K562 (cell line): ENCODE measurements around the gene YES1. TPM values are rescaled to one million over a fixed set of nuclear protein-coding genes. Genes with fewer than 3 reads are reported as not detected.

Experiments used
- CXXC5 ChIP-seq: fragments of 250-450 bp; sonication (Bioruptor Pico); IDR thresholded peaks from 2 replicates; pipeline ENCODE4 v1.8.0; 2022; ENCODE audit warnings: inconsistent platforms, mild to moderate bottlenecking, moderate library complexity
- NFXL1 ChIP-seq: fragments of 450-650 bp; formaldehyde crosslinking; IDR thresholded peaks from 2 replicates; pipeline ENCODE4 v1.4.0; 2021; ENCODE audit warnings: mild to moderate bottlenecking
- SAFB ChIP-seq: fragments of 200-400 bp; formaldehyde crosslinking; IDR thresholded peaks from 2 replicates; pipeline ENCODE4 v1.6.1; 2017; ENCODE audit warnings: low read depth, low read length, borderline replicate concordance
- SP1 ChIP-seq: sonication (generic); formaldehyde crosslinking; IDR thresholded peaks from 2 replicates; pipeline ENCODE4 v1.8.1; 2022; ENCODE audit warnings: mild to moderate bottlenecking, missing genetic modification reagents
- TAF1 ChIP-seq: IDR thresholded peaks from 2 replicates; pipeline ENCODE4 v1.6.1; 2011; ENCODE audit warnings: mild to moderate bottlenecking, low read length, moderate library complexity; ENCODE audit not compliant: insufficient read depth, control insufficient read depth, severe bottlenecking; ENCODE audit errors: extremely low read depth
- TCF3 ChIP-seq: sonication (generic); formaldehyde crosslinking; IDR thresholded peaks from 2 replicates; pipeline ENCODE4 v1.4.0; 2020; ENCODE audit warnings: mild to moderate bottlenecking, missing genetic modification reagents
- TCF7 ChIP-seq: sonication (generic); IDR thresholded peaks from 2 replicates; pipeline ENCODE4 v1.6.1; 2016; ENCODE audit warnings: antibody characterized with exemption, borderline replicate concordance
- ZMIZ1 ChIP-seq, 2 experiments: fragments of 150-350 bp in 1 of 2; IDR thresholded peaks; 2 replicates each; pipeline ENCODE4 v1.6.1; 2012 to 2016; ENCODE audit warnings: low read depth in 2 of 2, low read length in 2 of 2, mild to moderate bottlenecking in 1 of 2, moderate library complexity in 1 of 2
- ZNF318 ChIP-seq, 2 experiments: fragments of 450-650 bp; IDR thresholded peaks; 2 replicates each; pipeline ENCODE4 v1.6.1; 2016; ENCODE audit warnings: mild to moderate bottlenecking in 2 of 2, borderline replicate concordance in 1 of 2, low read depth in 1 of 2, moderate library complexity in 1 of 2
- ZNF57 ChIP-seq: fragments of 450-650 bp; formaldehyde crosslinking; IDR thresholded peaks from 2 replicates; pipeline ENCODE4 v1.4.0; 2020; ENCODE audit warnings: mild to moderate bottlenecking, moderate library complexity
- ZNF584 ChIP-seq: fragments of 200-800 bp; sonication (Bioruptor generic); IDR thresholded peaks from 2 replicates; pipeline ENCODE4 v1.6.1; 2016; ENCODE audit warnings: low read depth, mild to moderate bottlenecking, missing genetic modification characterization, missing compliant biosample characterization
- ZNF644 ChIP-seq: fragments of 200-800 bp; sonication (Bioruptor generic); IDR thresholded peaks from 2 replicates; pipeline ENCODE4 v1.6.1; 2016; ENCODE audit warnings: low read depth, missing genetic modification characterization, missing compliant biosample characterization
- ZNF668 ChIP-seq: fragments of 250-450 bp; sonication (Bioruptor Pico); IDR thresholded peaks from 2 replicates; pipeline ENCODE4 v1.8.0; 2022; ENCODE audit warnings: mild to moderate bottlenecking, inconsistent platforms
- polyA plus RNA-seq, 8 experiments: library from polyadenylated mRNA; depleted of rRNA in 4 of 8; stranded (reverse) in 5 of 8; unstranded in 3 of 8; fragments of >200 nt; fragmentation: Nextera tagmentation in 2 of 8; fragmentation: Illumina TruSeq in 1 of 8; extraction: Ambion mirVana in 2 of 8; extraction: Trizol in 1 of 8; gene quantifications; 2 replicates each; pipeline versions ENCODE4 v1.2.1 to v1.2.3, GENCODE V29; 2011 to 2014; ENCODE audit warnings: inconsistent platforms in 1 of 8, missing spikeins in 1 of 8
- total RNA-seq, 7 experiments: library from RNA; depleted of rRNA in 6 of 7; stranded (reverse); fragments of >200 nt in 6 of 7; fragmentation: Illumina TruSeq in 2 of 7; extraction: Trizol in 2 of 7; gene quantifications; 2 replicates each; pipeline versions ENCODE4 v1.2.1 to v1.2.3, GENCODE V29; 2011 to 2021; ENCODE audit warnings: low replicate concordance in 1 of 7
- TF ChIP-seq, protein P1 (sequence below): fragments of 450-650 bp; IDR thresholded peaks from 2 replicates; pipeline ENCODE4 v1.6.1; 2016; ENCODE audit warnings: antibody characterized with exemption

YES1 gene
- total and polyA plus RNA-seq, 9 of the 15 experiments (the other 6 are each of a cell fraction or from before 2014, with no cell fraction given) = 37.2 to 115 (median 77.7) TPM

GRCh38 chr18:832085-832681 is 20.1 kb upstream of the YES1 start (continued):
- peak in 1 of 2 experiments; percentile 88; a peak in 2 of 4 replicates for TF ChIP-seq ZNF318 (IDR thresholded peaks at IDR 0.05; ENCODE audit: borderline replicate concordance in 1 of 2, low read depth in 1 of 2)
- peak; percentile 47 for TF ChIP-seq TCF3 (CRISPR knock-in tag)
- TF ChIP-seq TAF1 = peak; percentile 38
- 0 out of 2 replicates have a peak, but pooled peaks have one; percentile 52 for TF ChIP-seq SP1
- no peak for TF ChIP-seq SAFB
- no peak for TF ChIP-seq ZNF668 (CRISPR knock-in tag)
- 0 out of 2 replicates have a peak, but pooled peaks have one; percentile 44 for TF ChIP-seq TCF7
- TF ChIP-seq NFXL1 (CRISPR knock-in tag) = no peak
- no peak for TF ChIP-seq ZNF644 (tag)
- no peak for TF ChIP-seq ZNF57
- TF ChIP-seq, protein P1, sequence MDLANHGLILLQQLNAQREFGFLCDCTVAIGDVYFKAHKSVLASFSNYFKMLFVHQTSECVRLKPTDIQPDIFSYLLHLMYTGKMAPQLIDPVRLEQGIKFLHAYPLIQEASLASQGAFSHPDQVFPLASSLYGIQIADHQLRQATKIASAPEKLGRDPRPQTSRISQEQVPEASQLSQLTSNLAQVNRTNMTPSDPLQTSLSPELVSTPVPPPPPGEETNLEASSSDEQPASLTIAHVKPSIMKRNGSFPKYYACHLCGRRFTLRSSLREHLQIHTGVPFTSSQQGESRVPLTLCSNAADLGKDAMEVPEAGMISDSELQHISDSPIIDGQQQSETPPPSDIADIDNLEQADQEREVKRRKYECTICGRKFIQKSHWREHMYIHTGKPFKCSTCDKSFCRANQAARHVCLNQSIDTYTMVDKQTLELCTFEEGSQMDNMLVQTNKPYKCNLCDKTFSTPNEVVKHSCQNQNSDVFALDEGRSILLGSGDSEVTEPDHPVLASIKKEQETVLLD = peak; percentile 43; the same call in 1 of the 2 replicates
- TF ChIP-seq ZMIZ1 (IDR thresholded peaks at IDR 0.05; ENCODE audit: low read depth in 2 of 2, low read length in 2 of 2) = peak in 1 of 2 experiments; percentile 54; a peak in 1 of 4 replicates
- TF ChIP-seq ZNF584 (CRISPR knock-in tag) = no peak
- TF ChIP-seq CXXC5 (CRISPR knock-in tag) = peak; percentile 86
